GM21717 (cell line): ENCODE data around the gene ZNF117.
"Not testable (repeated sequence)": the region's sequence is repeated elsewhere in the genome, so short reads cannot be mapped to it uniquely, and the experiment has no call there.

ENCODE experiments used
- ATAC-seq: cut with Tn5 transposase; IDR thresholded peaks from one replicate; pipeline ENCODE4 v1.9.1; 2021; ENCODE audit warnings: mild to moderate bottlenecking, moderate library complexity; ENCODE audit not compliant: unreplicated experiment

The ZNF117 gene

GRCh38 chr7:64928252-64929187 lies 62.3 kb downstream of the ZNF117 start:
- ATAC-seq = not testable (repeated sequence)
